HepG2 (cell line): ENCODE results near the gene AJUBA. TPM values are rescaled to one million over a fixed set of nuclear protein-coding genes. Genes with fewer than 3 reads are reported as not detected.
A peak's percentile ranks its signal among the peaks of the same experiment; 100 is the strongest.

Experiments
- AGO1 ChIP-seq: fragments of 200-400 bp; formaldehyde crosslinking; IDR thresholded peaks from 2 replicates; pipeline ENCODE4 v1.6.1; 2017; ENCODE audit warnings: mild to moderate bottlenecking, low read depth, low read length, moderate library complexity; ENCODE audit not compliant: poor library complexity, severe bottlenecking
- AKNA ChIP-seq: sonication (generic); formaldehyde crosslinking; IDR thresholded peaks from 2 replicates; pipeline ENCODE4 v1.4.0; 2020; ENCODE audit warnings: missing genetic modification reagents, borderline replicate concordance
- CENPBD1 ChIP-seq: sonication (generic); formaldehyde crosslinking; IDR thresholded peaks from 2 replicates; pipeline ENCODE4 v1.8.0; 2022; ENCODE audit warnings: missing genetic modification reagents, low read depth, mild to moderate bottlenecking, borderline replicate concordance
- FOXO4 ChIP-seq: sonication (generic); formaldehyde crosslinking; conservative IDR thresholded peaks from 2 replicates; pipeline ENCODE4 v1.8.1; 2023; ENCODE audit warnings: missing genetic modification reagents
- GLI4 ChIP-seq: sonication (generic); formaldehyde crosslinking; IDR thresholded peaks from 2 replicates; pipeline ENCODE4 v1.5.1; 2020; ENCODE audit warnings: missing genetic modification reagents, mild to moderate bottlenecking, moderate library complexity, borderline replicate concordance
- KMT2B ChIP-seq: IDR thresholded peaks from 2 replicates; pipeline ENCODE4 v1.6.1; 2016; ENCODE audit warnings: missing genetic modification reagents, missing compliant biosample characterization
- MAFF ChIP-seq: IDR thresholded peaks from 2 replicates; pipeline ENCODE4 v1.6.1; 2011; ENCODE audit warnings: low read depth, low read length, improper control_type of control experiment
- NR2F1 ChIP-seq, 2 experiments: fragments of 450-650 bp in 1 of 2; formaldehyde crosslinking in 1 of 2; IDR thresholded peaks; 2 replicates each; pipeline versions ENCODE4 v1.5.0 to v1.6.1; 2016 to 2020; ENCODE audit warnings: mild to moderate bottlenecking in 1 of 2, missing compliant biosample characterization in 1 of 2, missing genetic modification reagents in 1 of 2, moderate library complexity in 1 of 2
- ONECUT2 ChIP-seq: sonication (generic); formaldehyde crosslinking; IDR thresholded peaks from 2 replicates; pipeline ENCODE4 v1.4.0; 2020; ENCODE audit warnings: missing genetic modification reagents
- PAWR ChIP-seq: sonication (generic); formaldehyde crosslinking; IDR thresholded peaks from 2 replicates; pipeline ENCODE4 v1.4.0; 2020; ENCODE audit warnings: missing genetic modification reagents, mild to moderate bottlenecking, borderline replicate concordance
- PHB2 ChIP-seq: fragments of 450-650 bp; IDR thresholded peaks from 2 replicates; pipeline ENCODE4 v1.6.1; 2018; ENCODE audit not compliant: partially characterized antibody
- PHF8 ChIP-seq: sonication (generic); formaldehyde crosslinking; IDR thresholded peaks from 2 replicates; pipeline ENCODE4 v1.5.0; 2020; ENCODE audit warnings: missing genetic modification reagents
- STAT5B ChIP-seq: sonication (generic); formaldehyde crosslinking; IDR thresholded peaks from 2 replicates; pipeline ENCODE4 v1.4.0; 2020; ENCODE audit warnings: missing genetic modification reagents
- ZBTB34 ChIP-seq: sonication (generic); formaldehyde crosslinking; IDR thresholded peaks from 2 replicates; pipeline ENCODE4 v1.8.0; 2022; ENCODE audit warnings: mild to moderate bottlenecking, missing genetic modification reagents
- ZBTB8A ChIP-seq: sonication (generic); formaldehyde crosslinking; IDR thresholded peaks from 2 replicates; pipeline ENCODE4 v1.4.0; 2020; ENCODE audit warnings: mild to moderate bottlenecking, low read depth, missing genetic modification reagents, borderline replicate concordance
- ZMYM4 ChIP-seq: sonication (generic); formaldehyde crosslinking; IDR thresholded peaks from 2 replicates; pipeline ENCODE4 v1.8.1; 2023; ENCODE audit warnings: mild to moderate bottlenecking, missing genetic modification reagents
- ZNF30 ChIP-seq: sonication (generic); formaldehyde crosslinking; IDR thresholded peaks from 2 replicates; pipeline ENCODE4 v1.5.0; 2020; ENCODE audit warnings: mild to moderate bottlenecking, missing genetic modification reagents
- ZNF354B ChIP-seq: sonication (generic); formaldehyde crosslinking; IDR thresholded peaks from 2 replicates; pipeline ENCODE4 v1.8.0; 2022; ENCODE audit warnings: mild to moderate bottlenecking, missing genetic modification reagents
- ZNF543 ChIP-seq: sonication (generic); formaldehyde crosslinking; IDR thresholded peaks from 2 replicates; pipeline ENCODE4 v1.4.0; 2020; ENCODE audit warnings: mild to moderate bottlenecking, missing genetic modification reagents
- ZNF567 ChIP-seq: sonication (generic); formaldehyde crosslinking; IDR thresholded peaks from 2 replicates; pipeline ENCODE4 v1.8.1; 2023; ENCODE audit warnings: mild to moderate bottlenecking, missing genetic modification reagents, borderline replicate concordance
- polyA plus RNA-seq, 8 experiments: library from polyadenylated mRNA; depleted of rRNA in 3 of 8; stranded (reverse) in 7 of 8; unstranded in 1 of 8; fragments of >200 nt; fragmentation: Illumina TruSeq in 4 of 8; extraction: Trizol in 4 of 8; gene quantifications; 2 replicates each; pipeline versions ENCODE4 v1.2.1 to v1.2.3, GENCODE V29; 2011 to 2016; ENCODE audit warnings: low read depth in 4 of 8, missing spikeins in 1 of 8, mixed read lengths in 1 of 8; ENCODE audit not compliant: insufficient read depth in 1 of 8
- total RNA-seq, 5 experiments: library from RNA; depleted of rRNA; stranded (reverse); fragments of >200 nt; fragmentation: Illumina TruSeq; extraction: Trizol; gene quantifications; 2 replicates each; pipeline ENCODE4 v1.2.3, GENCODE V29; 2016; ENCODE audit warnings: low read depth in 1 of 5

AJUBA gene
- total and polyA plus RNA-seq, 2 of the 13 experiments (the other 11 are each of a cell fraction or from before 2014, with no cell fraction given), result 157 to 241 TPM

GRCh38 chr14:23006544-23007419 is 24.4 kb upstream of the AJUBA start (continued):
- TF ChIP-seq ZNF567 (CRISPR knock-in tag) (peak; percentile 77), CENPBD1 (CRISPR knock-in tag) (peak; percentile 98; the same call in 1 of the 2 replicates), STAT5B (peak; percentile 88), ZBTB8A (peak; percentile 90), PHF8 (CRISPR knock-in tag) (peak; percentile 99), ZNF543 (CRISPR knock-in tag) (peak; percentile 97; the same call in 1 of the 2 replicates), AKNA (CRISPR knock-in tag) (peak; percentile 98), NR2F1 (CRISPR knock-in tag; IDR thresholded peaks at IDR 0.05) (peak; percentile 23 to 67; a peak in 2 of 4 replicates), PHB2 (no peak), AGO1 (peak; percentile 92), FOXO4 (no peak; the same call in 1 of the 2 replicates), ONECUT2 (peak; percentile 74; the same call in 1 of the 2 replicates), MAFF (peak; percentile 75; the same call in 1 of the 2 replicates), PAWR (peak; percentile 99; the same call in 1 of the 2 replicates), ZBTB34 (CRISPR knock-in tag) (peak; percentile 96), ZMYM4 (CRISPR knock-in tag) (peak; percentile 97), ZNF30 (peak; percentile 92; the same call in 1 of the 2 replicates), KMT2B (CRISPR knock-in tag) (peak; percentile 98), ZNF354B (CRISPR knock-in tag) (peak; percentile 81; the same call in 1 of the 2 replicates), GLI4 (peak; percentile 99)
